Measurements from ENCODE around the gene MORN3.
A peak's percentile ranks its signal among the peaks of the same experiment; 100 is the strongest.
"Not testable (repeated sequence)": the region's sequence is repeated elsewhere in the genome, so short reads cannot be mapped to it uniquely, and the experiment has no call there.

Gene MORN3

DNA sequence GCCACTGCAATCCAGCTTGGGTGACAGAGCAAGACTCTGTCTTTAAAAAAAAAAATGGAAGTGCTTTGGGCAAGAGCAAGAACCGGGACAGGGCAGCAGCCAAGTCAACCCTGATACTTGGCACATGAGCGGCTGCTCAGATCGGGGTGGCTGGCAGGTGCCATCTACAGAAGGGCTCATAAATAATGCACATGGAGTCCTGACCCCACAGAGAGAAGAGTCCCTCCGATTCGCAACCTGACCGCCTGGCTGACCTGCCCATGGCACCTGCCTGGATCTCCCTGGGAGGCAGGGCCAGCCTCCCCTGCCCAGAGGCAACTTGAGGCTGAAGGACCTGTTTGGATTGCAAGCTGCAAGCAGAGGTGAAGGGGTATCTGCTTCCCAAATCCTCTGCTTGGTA, 33.5 kb upstream of the MORN3 start:
- Mint-ChIP-seq H3K9me3 (no peaks in the 10 kb centered on the region), H3K4me1 (no peaks in the 10 kb centered on the region), H3K27me3 (no peaks in the 10 kb centered on the region), H3K27ac (peak overlapping the region in 1 of 2 donors; percentile 48), H3K4me3 (no peak overlapping the region)
- DNase-seq (no peak), ATAC-seq (no peak)

GRCh38 chr12:121701667-121702277, 32.3 kb upstream of the MORN3 start:
- Mint-ChIP-seq H3K4me1 (no peaks in the 10 kb centered on the region), H3K9me3 (no peaks in the 10 kb centered on the region), H3K27me3 (no peaks in the 10 kb centered on the region), H3K4me3 (no peak overlapping the region), H3K27ac (no peak overlapping the region)
- DNase-seq (no peak), ATAC-seq (no peak)

DNA sequence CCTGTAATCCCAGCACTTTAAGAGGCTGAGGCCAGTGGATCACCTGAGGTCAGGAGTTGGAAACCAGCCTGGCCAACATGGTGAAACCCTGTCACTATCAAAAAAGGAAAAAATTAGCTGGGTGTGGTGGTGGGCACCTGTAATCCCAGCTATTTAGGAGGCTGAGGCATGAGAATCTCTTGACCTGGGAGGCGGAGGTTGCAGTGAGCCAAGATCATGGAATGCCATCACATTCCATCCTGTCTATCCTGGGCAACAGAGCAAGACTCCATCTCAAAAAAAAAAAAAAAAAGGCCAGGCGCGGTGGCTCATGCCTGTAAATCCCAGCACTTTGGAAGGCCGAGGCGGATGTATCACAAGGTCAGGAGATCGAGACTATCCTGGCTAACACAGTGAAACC, 28.4 kb upstream of the MORN3 start:
- not testable (repeated sequence) for H3K9me3 Mint-ChIP-seq, H3K4me1 Mint-ChIP-seq, DNase-seq, H3K27me3 Mint-ChIP-seq, ATAC-seq, H3K27ac Mint-ChIP-seq, H3K4me3 Mint-ChIP-seq

DNA sequence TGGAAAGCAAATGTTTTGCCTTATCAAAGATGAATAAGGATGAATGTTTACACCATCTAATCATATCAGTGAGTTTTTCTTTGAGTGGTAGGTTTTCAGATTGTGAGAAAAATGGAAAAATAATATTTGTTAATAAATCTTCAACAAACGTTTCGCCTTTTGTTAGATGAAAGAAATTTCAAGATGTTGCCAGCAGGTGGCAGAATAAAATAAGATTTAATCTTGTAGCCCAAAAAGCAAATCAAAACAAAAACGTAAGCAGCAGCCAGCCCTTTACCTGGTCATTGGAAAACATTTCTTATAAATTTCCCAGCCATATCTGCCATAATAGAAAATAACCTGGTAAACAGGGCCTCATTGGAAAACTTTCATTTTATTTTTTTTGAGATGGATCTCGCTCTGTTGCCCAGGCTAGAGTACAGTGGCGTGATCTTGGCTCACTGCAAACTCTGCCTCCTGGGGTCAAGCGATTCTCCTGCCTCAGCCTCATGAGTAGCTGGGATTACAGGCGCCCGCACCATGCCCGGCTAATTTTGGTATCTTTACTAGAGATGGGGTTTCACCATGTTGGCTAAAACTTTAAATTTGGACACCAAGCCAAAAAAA, 27.7 kb upstream of the MORN3 start:
- Mint-ChIP-seq H3K27ac (no peak overlapping the region), H3K9me3 (no peaks in the 10 kb centered on the region), H3K4me1 (no peaks in the 10 kb centered on the region), H3K4me3 (no peak overlapping the region), H3K27me3 (no peaks in the 10 kb centered on the region)
- DNase-seq (peak in 1 of 2 donors; percentile 35), ATAC-seq (no peak)

GRCh38 chr12:121693155-121693687, 23.8 kb upstream of the MORN3 start:
- no peak for ATAC-seq
- DNase-seq = no peak
- Mint-ChIP-seq H3K9me3 (no peaks in the 10 kb centered on the region), H3K4me3 (no peak overlapping the region), H3K27ac (no peak overlapping the region), H3K4me1 (no peaks in the 10 kb centered on the region), H3K27me3 (no peaks in the 10 kb centered on the region)

GRCh38 chr12:121692744-121693143, 23.3 kb upstream of the MORN3 start:
- not testable (repeated sequence) for H3K27ac Mint-ChIP-seq, DNase-seq, ATAC-seq

GRCh38 chr12:121689430-121689829, 20.0 kb upstream of the MORN3 start:
- H3K27me3 Mint-ChIP-seq = no peaks in the 10 kb centered on the region
- no peak overlapping the region for H3K4me3 Mint-ChIP-seq

More at GRCh38 chr12:121692744-121693143, 23.3 kb upstream of the MORN3 start:
- H3K4me1 Mint-ChIP-seq, H3K27me3 Mint-ChIP-seq, H3K4me3 Mint-ChIP-seq, H3K9me3 Mint-ChIP-seq: not testable (repeated sequence)

GRCh38 chr12:121688966-121689365, 19.5 kb upstream of the MORN3 start:
- no peak overlapping the region for H3K4me3 Mint-ChIP-seq
- peaks cover 16% of the 10 kb centered on the region for H3K4me1 Mint-ChIP-seq
- H3K27ac Mint-ChIP-seq = no peak overlapping the region
- ATAC-seq (no peak), DNase-seq (no peak)
- H3K9me3 Mint-ChIP-seq = no peaks in the 10 kb centered on the region
- no peaks in the 10 kb centered on the region for H3K27me3 Mint-ChIP-seq

More at GRCh38 chr12:121689430-121689829, 20.0 kb upstream of the MORN3 start:
- Mint-ChIP-seq H3K27ac (no peak overlapping the region), H3K9me3 (no peaks in the 10 kb centered on the region), H3K4me1 (peaks cover 16% of the 10 kb centered on the region)
- DNase-seq (no peak), ATAC-seq (no peak)

DNA sequence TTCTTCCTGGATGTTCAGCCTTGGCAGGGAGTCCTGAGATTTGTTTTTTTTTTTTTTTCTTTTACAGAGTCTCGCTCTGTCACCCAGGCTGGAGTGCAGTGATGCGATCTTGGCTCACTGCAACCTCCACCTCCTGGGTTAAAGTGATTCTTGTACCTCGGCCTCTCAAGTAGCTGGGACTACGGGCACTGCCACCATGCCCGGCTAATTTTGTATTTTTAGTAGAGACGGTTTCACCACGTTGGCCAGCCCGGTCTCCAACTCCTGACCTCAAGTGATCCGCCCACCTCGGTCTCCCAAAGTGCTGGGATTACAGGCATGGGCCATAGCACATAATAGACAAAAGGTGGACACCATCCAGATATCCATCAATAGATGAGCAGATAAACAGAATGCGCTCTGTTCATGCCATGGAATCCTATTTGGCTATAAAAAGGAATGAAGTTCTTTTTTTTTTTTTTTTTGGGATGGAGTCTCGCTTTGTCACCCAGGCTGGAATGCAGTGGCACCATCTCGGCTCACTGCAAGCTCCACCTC, 10.3 kb upstream of the MORN3 start:
- H3K27ac Mint-ChIP-seq, H3K27me3 Mint-ChIP-seq, H3K4me3 Mint-ChIP-seq, H3K9me3 Mint-ChIP-seq, DNase-seq, ATAC-seq: not testable (repeated sequence)
- peaks cover 21% of the 10 kb centered on the region for H3K4me1 Mint-ChIP-seq

GRCh38 chr12:121678716-121679300, 9.4 kb upstream of the MORN3 start:
- Mint-ChIP-seq H3K27me3 (no peaks in the 10 kb centered on the region), H3K27ac (peak overlapping the region in 1 of 2 donors; percentile 66), H3K9me3 (no peaks in the 10 kb centered on the region), H3K4me1 (peaks cover 30% of the 10 kb centered on the region), H3K4me3 (no peak overlapping the region)
- no peak for DNase-seq
- ATAC-seq = peak; percentile 48

GRCh38 chr12:121678305-121678704, 8.9 kb upstream of the MORN3 start:
- no peak overlapping the region for H3K27ac Mint-ChIP-seq
- H3K4me1 Mint-ChIP-seq = peaks cover 35% of the 10 kb centered on the region
- H3K4me3 Mint-ChIP-seq = no peak overlapping the region
- no peaks in the 10 kb centered on the region for H3K27me3 Mint-ChIP-seq
- H3K9me3 Mint-ChIP-seq = no peaks in the 10 kb centered on the region
- peak; percentile 22 for ATAC-seq
- DNase-seq = no peak

DNA sequence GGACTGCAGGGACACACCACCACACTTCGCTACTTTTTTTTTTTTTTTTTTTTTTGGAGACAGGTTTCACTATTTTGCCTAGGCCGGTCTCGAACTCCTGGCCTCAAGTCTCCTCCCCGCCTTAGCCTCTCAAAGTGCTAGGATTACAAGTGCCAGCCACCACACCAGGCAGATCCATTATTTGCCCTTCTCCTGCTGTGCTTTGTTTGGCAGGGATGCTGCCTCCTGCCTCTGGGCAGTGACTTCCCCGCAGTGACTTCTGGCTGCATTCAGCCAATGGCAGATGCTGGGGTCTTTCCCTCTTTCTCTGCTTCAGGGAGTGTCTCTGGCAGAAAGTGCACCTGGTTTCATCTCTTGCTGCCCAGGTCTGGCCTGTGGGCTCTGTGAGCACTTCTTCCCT, 6.7 kb upstream of the MORN3 start:
- Mint-ChIP-seq H3K4me1 (peaks cover 51% of the 10 kb centered on the region), H3K4me3 (no peak overlapping the region), H3K9me3 (no peaks in the 10 kb centered on the region), H3K27ac (no peak overlapping the region), H3K27me3 (no peaks in the 10 kb centered on the region)
- DNase-seq (no peak), ATAC-seq (no peak)

GRCh38 chr12:121673013-121673511, 3.6 kb upstream of the MORN3 start:
- peaks cover 53% of the 10 kb centered on the region for H3K4me1 Mint-ChIP-seq
- no peaks in the 10 kb centered on the region for H3K9me3 Mint-ChIP-seq
- peak overlapping the region; percentile 96 to 100 for H3K27ac Mint-ChIP-seq
- DNase-seq = no peak
- peak overlapping the region; percentile 93 to 96 for H3K4me3 Mint-ChIP-seq
- no peak for ATAC-seq
- H3K27me3 Mint-ChIP-seq = no peaks in the 10 kb centered on the region

GRCh38 chr12:121668750-121669520, 519 bp downstream of the MORN3 start:
- ATAC-seq = no peak
- no peak overlapping the region for H3K27ac Mint-ChIP-seq
- no peaks in the 10 kb centered on the region for H3K9me3 Mint-ChIP-seq
- H3K4me3 Mint-ChIP-seq = no peak overlapping the region
- H3K27me3 Mint-ChIP-seq = no peaks in the 10 kb centered on the region
- H3K4me1 Mint-ChIP-seq = peaks cover 84% of the 10 kb centered on the region
- DNase-seq = peak; percentile 46 to 49

GRCh38 chr12:121666829-121667228, 2.6 kb downstream of the MORN3 start:
- peaks cover 83% of the 10 kb centered on the region for H3K4me1 Mint-ChIP-seq
- ATAC-seq, H3K27me3 Mint-ChIP-seq, H3K27ac Mint-ChIP-seq, DNase-seq, H3K9me3 Mint-ChIP-seq: not testable (repeated sequence)
- peak overlapping the region in 1 of 2 donors; percentile 64 for H3K4me3 Mint-ChIP-seq
